MG63 (cell line): ENCODE data around the gene FAAP100. TPM values are rescaled to one million over a fixed set of nuclear protein-coding genes. Genes with fewer than 3 reads are reported as not detected.
"Not testable (repeated sequence)": the region's sequence is repeated elsewhere in the genome, so short reads cannot be mapped to it uniquely, and the experiment has no call there.

Source experiments
- DNase-seq: peaks from one replicate; pipeline ENCODE4 v3.0.0-alpha.2; 2020
- H3K27me3 ChIP-seq: fragments of 250-450 bp; sonication (Bioruptor Pico); 2 replicates; pipeline ENCODE4 v1.5.1; 2020; ENCODE audit warnings: mild to moderate bottlenecking, moderate library complexity
- H3K36me3 ChIP-seq: fragments of 250-450 bp; sonication (Bioruptor Pico); 2 replicates; pipeline ENCODE4 v1.5.1; 2020; ENCODE audit warnings: mild to moderate bottlenecking, moderate library complexity
- H3K4me3 ChIP-seq: fragments of 250-450 bp; sonication (Bioruptor Pico); 2 replicates; pipeline ENCODE4 v1.5.1; 2020; ENCODE audit warnings: mild to moderate bottlenecking, moderate library complexity
- H3K9me3 ChIP-seq: fragments of 250-450 bp; sonication (Bioruptor Pico); 2 replicates; pipeline ENCODE4 v1.5.1; 2020; ENCODE audit warnings: mild to moderate bottlenecking, moderate library complexity
- total RNA-seq: library from RNA; depleted of rRNA; stranded (reverse); fragments of >200 nt; shearing (Covaris generic); gene quantifications from 2 replicates; pipeline ENCODE4 v1.2.3, GENCODE V29; 2014; ENCODE audit warnings: low replicate concordance; rRNA removed

The FAAP100 gene, protein sequence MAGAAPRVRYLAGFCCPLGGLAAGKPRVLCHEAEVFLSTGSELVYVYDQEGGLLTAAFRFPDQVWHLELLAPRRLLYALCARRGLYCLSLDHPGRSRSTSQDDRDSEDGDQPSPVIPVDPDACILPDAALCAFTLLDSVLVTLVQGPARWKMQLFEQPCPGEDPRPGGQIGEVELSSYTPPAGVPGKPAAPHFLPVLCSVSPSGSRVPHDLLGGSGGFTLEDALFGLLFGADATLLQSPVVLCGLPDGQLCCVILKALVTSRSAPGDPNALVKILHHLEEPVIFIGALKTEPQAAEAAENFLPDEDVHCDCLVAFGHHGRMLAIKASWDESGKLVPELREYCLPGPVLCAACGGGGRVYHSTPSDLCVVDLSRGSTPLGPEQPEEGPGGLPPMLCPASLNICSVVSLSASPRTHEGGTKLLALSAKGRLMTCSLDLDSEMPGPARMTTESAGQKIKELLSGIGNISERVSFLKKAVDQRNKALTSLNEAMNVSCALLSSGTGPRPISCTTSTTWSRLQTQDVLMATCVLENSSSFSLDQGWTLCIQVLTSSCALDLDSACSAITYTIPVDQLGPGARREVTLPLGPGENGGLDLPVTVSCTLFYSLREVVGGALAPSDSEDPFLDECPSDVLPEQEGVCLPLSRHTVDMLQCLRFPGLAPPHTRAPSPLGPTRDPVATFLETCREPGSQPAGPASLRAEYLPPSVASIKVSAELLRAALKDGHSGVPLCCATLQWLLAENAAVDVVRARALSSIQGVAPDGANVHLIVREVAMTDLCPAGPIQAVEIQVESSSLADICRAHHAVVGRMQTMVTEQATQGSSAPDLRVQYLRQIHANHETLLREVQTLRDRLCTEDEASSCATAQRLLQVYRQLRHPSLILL
- total RNA-seq, result 25.6 and 41.7 TPM in 2 replicates

DNA sequence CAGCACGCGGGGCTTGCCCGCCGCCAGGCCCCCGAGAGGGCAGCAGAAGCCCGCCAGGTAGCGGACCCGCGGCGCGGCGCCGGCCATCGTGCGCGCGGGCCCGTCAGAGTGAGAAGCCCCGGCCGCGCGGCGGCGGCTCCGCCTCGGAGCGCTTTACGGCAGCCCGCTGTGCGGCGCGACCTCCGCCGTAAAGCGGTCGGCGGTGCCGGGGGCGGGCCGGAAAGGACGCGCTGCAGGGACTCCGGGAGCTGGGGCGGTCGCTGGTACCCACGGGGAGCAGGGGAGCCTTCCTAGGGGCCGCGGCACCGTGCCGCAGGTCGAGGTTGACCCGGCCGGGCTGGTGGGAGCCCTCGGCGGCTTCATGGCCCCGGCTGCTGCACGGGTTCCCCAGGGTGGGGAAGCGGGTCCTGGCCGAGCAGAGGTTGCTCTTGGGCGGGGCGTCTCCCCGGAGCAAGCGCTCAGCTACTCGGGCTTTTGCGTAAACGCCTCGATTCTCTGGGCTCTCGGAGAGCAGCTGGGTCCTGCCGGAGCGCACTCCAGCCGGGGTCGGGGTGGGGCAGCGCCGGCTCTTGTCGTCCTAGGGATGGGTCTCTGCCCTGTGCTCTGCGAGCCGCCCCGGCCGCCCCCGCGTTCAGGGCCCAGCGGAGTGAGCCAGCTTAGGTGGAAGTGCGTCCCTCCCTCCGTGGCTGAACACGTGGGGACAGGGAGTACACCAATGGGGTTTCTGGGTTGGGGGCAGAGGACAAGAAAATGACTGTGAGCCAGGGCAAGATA, at the start of gene FAAP100:
FAAP100 (minus strand) TSS at position 110 of the 774 bp plus-strand sequence; CDS start at position 87, 23 bp downstream.
- Histone ChIP-seq H3K27me3 (no peaks in the 10 kb centered on the region), H3K9me3 (no peaks in the 10 kb centered on the region), H3K36me3 (peaks cover 62% of the 10 kb centered on the region), H3K4me3 (peak within 1 kb of the TSS; percentile 96)
- peak; percentile 84 for DNase-seq

DNA sequence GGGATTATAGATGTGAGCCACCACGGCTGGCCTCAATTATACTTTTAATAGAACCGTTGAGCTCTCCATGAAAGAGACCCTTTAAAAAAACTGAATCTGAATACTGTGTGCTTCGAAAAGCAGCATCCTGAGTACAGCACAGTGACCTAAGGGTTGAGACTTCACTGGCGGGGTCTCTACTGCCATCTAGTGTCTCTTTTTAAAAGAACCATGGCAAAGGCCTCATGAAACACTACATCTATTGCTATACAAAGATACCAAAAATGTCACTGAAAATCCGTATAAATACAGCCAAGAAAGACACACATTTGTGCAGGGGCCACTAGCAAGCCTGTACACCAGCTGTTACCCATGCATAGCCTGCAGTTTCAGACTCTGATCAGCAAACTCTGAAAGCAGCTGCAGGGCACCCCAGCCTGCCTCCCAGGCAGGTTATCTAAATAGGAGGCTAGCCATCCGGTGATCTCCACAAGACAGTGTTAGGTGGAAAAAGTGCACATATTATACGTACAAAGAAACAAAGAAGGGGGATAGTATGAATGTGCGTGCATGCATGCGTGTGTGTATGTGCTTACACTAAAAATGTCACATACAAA, 49.5 kb upstream of the FAAP100 start:
- H3K4me3 ChIP-seq, result no peak overlapping the region
- no peaks in the 10 kb centered on the region for H3K27me3 ChIP-seq
- H3K9me3 ChIP-seq, result no peaks in the 10 kb centered on the region
- no peak for DNase-seq
- peaks cover 93% of the 10 kb centered on the region for H3K36me3 ChIP-seq

DNA sequence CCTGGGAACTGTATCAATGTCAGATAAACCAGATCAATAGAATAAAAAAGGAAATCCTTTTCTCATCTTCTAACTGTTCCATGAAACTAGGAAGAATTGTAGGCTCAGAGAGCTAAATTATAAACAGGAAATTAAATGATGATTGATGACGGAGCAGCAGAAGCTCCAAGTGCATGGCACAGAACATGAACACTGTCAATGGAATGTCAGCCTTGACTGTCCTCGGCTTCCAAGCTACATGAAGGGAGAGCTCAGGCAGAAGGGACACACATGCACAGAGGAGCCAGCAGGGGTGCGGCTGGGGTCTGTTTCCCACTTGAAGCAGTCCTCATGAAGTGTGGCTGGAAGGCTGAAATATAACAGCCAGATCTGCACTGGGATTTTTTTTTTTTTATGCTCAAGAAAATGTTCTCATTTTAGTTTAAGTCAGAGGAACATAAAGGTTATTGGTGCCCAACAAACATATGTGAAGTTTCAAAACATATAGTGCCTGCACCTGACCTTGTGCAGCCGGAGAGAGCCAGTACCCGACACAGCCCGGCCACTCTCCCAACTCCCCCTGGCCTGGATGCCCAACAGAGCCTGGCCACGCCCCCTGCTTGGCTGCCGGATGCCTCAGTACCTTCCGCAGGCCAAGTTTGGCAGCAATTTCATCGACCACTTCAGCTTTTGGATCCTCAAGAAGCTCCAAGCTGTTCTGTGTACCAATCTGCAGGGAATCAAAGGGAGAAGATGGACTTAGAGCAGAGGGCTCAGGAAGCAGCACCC, 47.8 kb upstream of the FAAP100 start:
- Histone ChIP-seq H3K27me3 (no peaks in the 10 kb centered on the region), H3K36me3 (peaks cover 92% of the 10 kb centered on the region), H3K9me3 (no peaks in the 10 kb centered on the region), H3K4me3 (no peak overlapping the region)
- DNase-seq, result peak; percentile 39

DNA sequence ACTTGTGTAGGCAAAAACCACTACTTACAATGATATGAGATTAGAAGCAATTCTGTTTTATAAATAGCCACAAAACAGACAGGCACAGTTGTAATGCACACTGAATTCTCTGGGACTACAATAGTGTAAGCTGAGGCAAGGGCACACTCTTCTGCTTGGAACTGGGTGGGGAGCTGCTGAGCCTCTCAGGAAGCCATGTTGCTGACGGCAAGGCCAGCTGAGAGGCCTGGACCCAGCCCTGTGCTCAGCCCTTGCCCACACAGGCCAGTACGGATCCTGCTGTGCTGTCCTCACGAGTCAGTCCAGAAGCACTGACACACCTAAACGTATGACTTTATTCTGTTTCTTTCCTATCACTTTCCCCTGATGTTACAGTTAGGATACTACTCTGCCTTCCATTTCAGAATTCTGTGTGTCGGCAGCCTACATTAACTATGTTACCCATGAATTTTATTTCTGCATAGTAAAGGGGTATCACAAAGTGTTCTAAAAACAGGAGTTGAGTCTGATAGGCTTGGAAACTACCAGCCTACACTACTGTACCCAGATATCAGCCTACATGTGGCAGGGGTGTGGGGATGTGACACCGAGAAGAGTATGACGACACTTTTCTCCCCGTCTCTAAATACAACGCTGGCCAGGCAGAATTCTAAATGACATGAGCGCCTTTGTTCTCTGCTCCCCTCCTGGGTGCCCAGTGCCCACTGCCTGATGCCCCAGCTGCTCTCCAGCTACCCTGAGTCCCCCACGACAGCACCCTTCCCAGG, 41.1 kb upstream of the FAAP100 start:
- H3K27me3 ChIP-seq, result no peaks in the 10 kb centered on the region
- no peak for DNase-seq
- no peak overlapping the region for H3K4me3 ChIP-seq
- H3K9me3 ChIP-seq, result no peaks in the 10 kb centered on the region
- peaks cover 91% of the 10 kb centered on the region for H3K36me3 ChIP-seq

DNA sequence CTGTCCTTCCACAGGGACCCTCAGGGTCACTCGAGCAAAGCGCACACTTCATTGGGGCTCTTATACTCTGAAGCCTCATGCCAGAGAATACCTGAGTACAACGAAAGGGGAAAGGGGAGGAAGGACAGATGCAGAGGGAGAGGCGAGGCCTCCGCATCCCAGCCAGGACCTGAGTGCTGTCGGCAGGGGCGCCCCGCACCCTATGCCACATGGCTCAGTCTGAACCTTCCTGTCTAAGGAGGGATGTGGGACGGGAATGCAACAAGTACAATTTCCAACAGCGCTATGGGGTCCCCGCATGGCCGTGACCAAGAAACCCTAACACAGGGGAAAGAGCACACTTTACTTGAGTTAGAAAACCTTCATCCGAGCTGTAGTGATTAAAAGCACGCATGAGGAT, 39.8 kb upstream of the FAAP100 start:
- no peaks in the 10 kb centered on the region for H3K9me3 ChIP-seq
- H3K4me3 ChIP-seq, result no peak overlapping the region
- H3K27me3 ChIP-seq, result no peaks in the 10 kb centered on the region
- H3K36me3 ChIP-seq, result peaks cover 90% of the 10 kb centered on the region
- DNase-seq, result no peak

DNA sequence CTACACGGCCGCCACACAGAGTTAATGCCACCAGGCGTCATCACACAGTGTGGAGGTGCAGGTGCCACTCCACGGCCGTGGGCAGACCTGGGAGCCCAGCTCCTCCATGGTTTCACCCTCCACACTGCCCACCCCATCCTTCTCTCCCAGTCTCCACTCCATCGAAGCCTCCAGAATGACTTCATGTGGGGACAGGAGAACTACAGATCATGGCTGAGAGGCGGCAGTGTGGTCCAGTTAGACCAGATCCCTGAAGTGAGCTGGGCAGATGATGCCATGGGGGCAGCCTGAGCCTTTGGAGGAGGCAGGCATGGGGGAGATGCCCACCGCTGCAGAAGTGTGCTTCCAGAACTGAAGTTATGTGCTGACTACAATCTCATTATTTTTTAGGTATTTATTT, 38.0 kb upstream of the FAAP100 start:
- peaks cover 92% of the 10 kb centered on the region for H3K36me3 ChIP-seq
- no peaks in the 10 kb centered on the region for H3K9me3 ChIP-seq
- no peaks in the 10 kb centered on the region for H3K27me3 ChIP-seq
- no peak overlapping the region for H3K4me3 ChIP-seq
- no peak for DNase-seq

DNA sequence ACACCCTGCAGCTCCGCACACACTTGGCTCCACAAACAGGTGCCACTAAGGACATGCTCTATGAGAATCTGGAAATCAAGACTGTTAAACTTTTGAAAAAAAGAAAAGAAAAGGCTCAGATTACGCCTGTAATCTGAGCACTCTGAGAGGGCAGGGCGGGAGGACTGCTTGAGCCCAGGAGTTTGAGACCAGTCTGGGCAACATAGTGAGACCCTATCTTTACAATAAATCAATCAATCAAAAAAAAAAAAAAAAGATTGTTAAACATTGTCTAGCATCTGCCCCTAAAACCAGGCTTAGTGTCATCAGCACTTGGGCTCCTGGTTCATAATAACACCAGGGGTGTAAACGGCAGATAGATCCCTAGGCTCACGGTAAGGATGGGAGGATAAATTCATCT, 37.5 kb upstream of the FAAP100 start:
- DNase-seq, result no peak
- H3K4me3 ChIP-seq, result no peak overlapping the region
- no peaks in the 10 kb centered on the region for H3K9me3 ChIP-seq
- peaks cover 91% of the 10 kb centered on the region for H3K36me3 ChIP-seq
- no peaks in the 10 kb centered on the region for H3K27me3 ChIP-seq

DNA sequence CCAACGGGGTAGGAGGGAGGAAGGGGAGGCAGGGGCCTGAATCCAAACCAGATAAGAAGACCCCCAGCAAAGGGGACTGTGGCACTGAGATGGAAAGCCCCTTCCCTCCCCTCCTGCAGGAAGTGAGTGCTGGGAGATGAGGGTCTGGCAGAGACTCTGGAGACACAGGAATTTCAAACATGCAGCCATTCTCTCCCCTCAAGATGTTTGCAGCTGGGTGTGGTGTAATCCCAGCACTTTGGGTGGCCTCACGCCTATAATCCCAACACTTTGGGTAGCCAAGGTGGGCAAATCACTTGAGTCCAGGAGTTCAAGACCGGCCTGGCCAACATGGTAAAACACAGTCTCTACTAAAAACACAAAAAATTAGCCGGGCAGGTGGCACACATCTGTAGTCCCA, 33.9 kb upstream of the FAAP100 start:
- no peaks in the 10 kb centered on the region for H3K27me3 ChIP-seq
- no peak overlapping the region for H3K4me3 ChIP-seq
- no peak for DNase-seq
- peaks cover 94% of the 10 kb centered on the region for H3K36me3 ChIP-seq
- no peaks in the 10 kb centered on the region for H3K9me3 ChIP-seq

DNA sequence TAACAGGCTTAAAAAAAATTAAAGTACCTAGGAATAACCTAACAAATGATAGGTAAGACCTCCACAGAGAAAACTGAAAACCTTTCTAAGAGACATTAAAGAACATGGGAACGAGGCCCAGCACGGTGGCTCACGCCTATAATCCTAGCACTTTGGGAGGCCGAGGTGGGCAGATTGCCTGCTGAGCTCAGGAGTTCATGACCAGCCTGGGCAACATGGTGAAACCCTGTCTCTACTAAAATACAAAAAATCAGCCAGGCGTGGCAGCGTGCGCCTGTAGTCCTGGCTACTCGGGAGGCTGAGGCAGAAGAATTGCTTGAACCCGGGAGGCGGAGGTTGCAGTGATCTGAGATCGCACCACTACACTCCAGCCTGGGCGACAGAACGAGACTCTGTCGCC, 32.6 kb upstream of the FAAP100 start:
- H3K4me3 ChIP-seq, H3K9me3 ChIP-seq, DNase-seq, H3K27me3 ChIP-seq: not testable (repeated sequence)
- peaks cover 91% of the 10 kb centered on the region for H3K36me3 ChIP-seq

DNA sequence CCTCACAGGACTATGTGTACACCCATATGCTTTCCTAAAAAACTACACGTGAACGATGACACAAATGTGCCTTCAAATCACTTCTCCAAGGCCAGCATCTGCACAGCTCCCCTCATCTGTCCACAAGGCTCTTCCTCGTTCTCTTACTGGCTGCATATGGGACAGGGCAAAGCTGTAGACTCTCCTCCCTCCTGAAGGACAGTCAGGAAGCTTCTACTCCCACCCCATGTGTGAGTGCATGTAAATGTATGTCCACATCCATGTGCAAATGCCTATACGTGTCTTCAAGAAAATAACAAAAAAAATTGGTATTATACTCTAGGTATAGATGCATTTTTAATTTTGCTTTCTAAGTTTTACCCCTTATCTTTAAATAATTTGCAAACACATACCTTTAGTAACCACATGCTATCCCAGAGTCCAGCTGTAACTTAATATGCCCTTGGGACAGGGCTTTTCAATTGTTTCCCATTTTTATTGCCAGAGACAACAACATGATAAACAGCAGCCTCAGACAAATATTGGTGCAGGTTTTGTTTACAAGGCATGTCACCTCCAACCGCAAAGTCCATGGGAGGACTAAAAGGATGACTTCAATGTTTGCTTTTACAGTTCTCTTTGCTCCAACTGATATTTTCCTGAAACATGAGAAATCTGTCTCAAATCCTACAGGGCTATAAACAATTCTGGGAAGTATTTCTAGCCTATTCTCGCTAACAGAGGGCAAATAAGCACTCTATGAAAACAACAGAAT, 31.6 kb upstream of the FAAP100 start:
- DNase-seq, result no peak
- no peaks in the 10 kb centered on the region for H3K27me3 ChIP-seq
- no peaks in the 10 kb centered on the region for H3K9me3 ChIP-seq
- no peak overlapping the region for H3K4me3 ChIP-seq
- H3K36me3 ChIP-seq, result peaks cover 91% of the 10 kb centered on the region

DNA sequence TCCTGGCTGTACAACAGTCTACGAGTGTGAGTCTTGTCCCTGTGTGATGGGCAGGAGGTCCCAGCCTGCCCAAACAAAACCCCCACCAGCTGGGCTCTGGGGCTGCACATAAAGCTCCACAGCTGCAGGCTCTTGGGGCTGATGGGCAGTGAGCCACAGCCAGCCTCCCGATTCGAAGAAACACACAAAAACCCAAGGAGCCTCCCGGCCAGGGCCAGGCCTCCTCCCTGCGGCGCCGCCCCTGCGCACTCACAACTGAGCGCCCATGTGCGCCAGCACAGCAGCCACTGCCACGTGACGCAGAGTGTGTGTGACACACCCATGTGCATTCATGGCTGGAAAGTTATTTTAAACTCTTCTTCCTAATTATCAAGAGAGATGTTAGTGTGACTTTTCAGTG, 30.6 kb upstream of the FAAP100 start:
- DNase-seq, result no peak
- H3K36me3 ChIP-seq, result peaks cover 91% of the 10 kb centered on the region
- H3K9me3 ChIP-seq, result no peaks in the 10 kb centered on the region
- H3K27me3 ChIP-seq, result no peaks in the 10 kb centered on the region
- no peak overlapping the region for H3K4me3 ChIP-seq

DNA sequence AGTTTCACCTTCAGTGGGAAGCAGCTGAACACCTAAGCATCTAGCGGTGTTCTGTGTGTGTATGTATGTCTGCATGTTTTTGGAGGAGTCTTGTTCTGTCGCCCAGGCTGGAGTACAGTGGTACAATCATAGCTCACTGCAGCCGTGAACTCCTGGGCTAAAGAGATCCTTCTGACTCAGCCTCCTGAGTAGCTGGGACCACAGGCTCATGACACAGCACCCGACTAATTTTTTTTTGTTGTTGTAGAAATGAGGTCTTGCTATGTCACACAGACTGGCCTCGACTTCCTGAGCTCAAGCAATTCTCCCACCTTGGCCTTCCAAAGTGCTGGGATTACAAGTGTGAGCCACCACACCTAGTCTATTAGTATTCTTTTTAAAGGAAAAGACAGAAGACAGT, 30.2 kb upstream of the FAAP100 start:
- DNase-seq, result no peak
- peaks cover 94% of the 10 kb centered on the region for H3K36me3 ChIP-seq
- no peak overlapping the region for H3K4me3 ChIP-seq
- no peaks in the 10 kb centered on the region for H3K27me3 ChIP-seq
- no peaks in the 10 kb centered on the region for H3K9me3 ChIP-seq

DNA sequence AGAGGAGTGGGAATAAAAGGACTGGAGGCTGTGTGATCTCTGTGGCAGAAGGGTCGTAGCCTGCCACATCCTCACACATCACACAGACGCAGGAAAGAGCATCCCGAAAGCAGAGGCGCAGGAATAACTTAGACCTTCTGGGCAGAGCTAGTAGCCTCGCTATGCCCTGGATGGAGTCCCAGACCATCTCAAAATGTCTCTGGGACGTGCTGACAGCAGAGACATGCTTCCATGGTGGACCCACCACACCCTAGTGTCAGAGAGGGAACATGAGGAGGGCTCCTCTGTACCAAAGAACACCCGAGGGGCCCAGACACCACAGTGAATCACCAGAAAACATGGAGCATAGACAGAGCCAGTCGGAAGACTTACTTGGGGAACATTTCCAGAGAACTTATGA, 29.6 kb upstream of the FAAP100 start:
- no peaks in the 10 kb centered on the region for H3K9me3 ChIP-seq
- no peak overlapping the region for H3K4me3 ChIP-seq
- H3K36me3 ChIP-seq, result peaks cover 91% of the 10 kb centered on the region
- no peak for DNase-seq
- H3K27me3 ChIP-seq, result no peaks in the 10 kb centered on the region

DNA sequence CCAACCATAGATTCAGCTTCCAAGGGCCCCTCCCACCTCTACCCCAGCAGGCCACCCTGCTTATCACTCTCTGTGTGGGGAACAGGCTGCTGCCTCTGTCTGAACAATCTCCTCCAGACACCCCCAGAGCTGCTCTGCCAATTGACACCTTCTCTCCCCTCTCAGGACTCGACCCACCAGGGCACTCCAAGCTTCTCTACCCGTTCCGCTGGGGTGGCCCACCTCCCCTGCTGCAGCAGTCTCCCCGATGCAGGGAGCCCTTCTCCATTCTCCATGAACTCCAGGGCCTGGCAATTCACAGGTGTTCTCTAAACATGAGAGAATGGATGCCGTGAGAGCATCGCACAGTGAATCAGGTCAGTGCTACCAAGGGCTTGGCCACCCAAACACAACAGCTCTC, 28.3 kb upstream of the FAAP100 start:
- Histone ChIP-seq H3K27me3 (no peaks in the 10 kb centered on the region), H3K4me3 (no peak overlapping the region), H3K36me3 (peaks cover 87% of the 10 kb centered on the region), H3K9me3 (no peaks in the 10 kb centered on the region)
- no peak for DNase-seq
